ENCODE measurements around the gene TMPO. TPM values are rescaled to one million over a fixed set of nuclear protein-coding genes. Genes with fewer than 3 reads are reported as not detected.

Gene TMPO
- total and polyA plus RNA-seq, 2 of the 4 experiments (the other 2 are of a cell fraction) = 30.0 to 62.0 TPM

- H2BK15ac ChIP-seq (ENCODE audit: low read depth, low read length) = peak overlapping the region; percentile 100
- peak overlapping the region; percentile 64 for H3K18ac ChIP-seq (ENCODE audit: low read depth, low read length)
- H3K4me1 ChIP-seq (ENCODE audit: control insufficient read depth, insufficient read depth, low read length) = no peaks in the 10 kb centered on the region
- peak; percentile 90 for DNase-seq
- H2AK5ac ChIP-seq (ENCODE audit: low read depth, low read length) = no peak overlapping the region
- POLR2A ChIA-PET (ENCODE audit: unreplicated experiment) = no interaction called here
- WGBS, 2 experiments (ENCODE audit: extremely low coverage in 2 of 2, insufficient read length in 1 of 2) = 0% methylated on average over 3 of the region's 14 CpGs; no CpG with 5 or more reads in 1 of the 2 experiments
- no peak overlapping the region for H3K4me3 ChIP-seq (ENCODE audit: insufficient read depth, low read depth, low read length)
- H2AK9ac ChIP-seq (replicated peaks; ENCODE audit: low read depth, low read length, poor library complexity) = no peak overlapping the region
- peak overlapping the region; percentile 87 for H3K27ac ChIP-seq (ENCODE audit: insufficient read depth, low read length)
- peak; percentile 100 for ATAC-seq (ENCODE audit: low read depth)
- H3K9ac ChIP-seq (ENCODE audit: low read depth, low read length) = peak overlapping the region; percentile 79
- no peaks in the 10 kb centered on the region for H3K9me3 ChIP-seq (ENCODE audit: control insufficient read depth, insufficient read depth, low read length)
- peak overlapping the region; percentile 97 for H4K91ac ChIP-seq (ENCODE audit: insufficient read depth, low read depth, low read length)
- H4K5ac ChIP-seq (ENCODE audit: low read depth, low read length) = peak overlapping the region; percentile 97
- in situ Hi-C loops (cut with MboI; ENCODE audit: low sequenced_read_pairs) = no loop called here
- peak overlapping the region; percentile 16; the same call in 1 of the 2 replicates for H3K4me2 ChIP-seq (ENCODE audit: low read depth, low read length)
- H4K8ac ChIP-seq (ENCODE audit: low read depth in 2 of 2, low read length in 2 of 2) = peak overlapping the region; percentile 96 to 98
- H3K56ac ChIP-seq (ENCODE audit: extremely low read depth, insufficient read depth, low read length) = peak overlapping the region; percentile 73; the same call in 1 of the 2 replicates
- peak overlapping the region; percentile 71 for H2BK5ac ChIP-seq (ENCODE audit: low read depth, low read length, poor library complexity, severe bottlenecking)
- dilution Hi-C loops (cut with HindIII; ENCODE audit: low sequenced_read_pairs, unreplicated experiment) = no loop called here
- peak overlapping the region; percentile 94 for H3K14ac ChIP-seq (replicated peaks; ENCODE audit: low read depth, low read length)
- H3K79me1 ChIP-seq (ENCODE audit: low read depth in 1 of 2, low read length in 2 of 2) = no peaks in the 10 kb centered on the region
- H3K4ac ChIP-seq (ENCODE audit: low read depth, low read length) = peak overlapping the region; percentile 93
- peak overlapping the region; percentile 75 for H2AFZ ChIP-seq (replicated peaks; ENCODE audit: low read length, poor library complexity)
- H2BK20ac ChIP-seq (ENCODE audit: low read depth, low read length) = peak overlapping the region; percentile 86
- no peaks in the 10 kb centered on the region for H4K20me1 ChIP-seq (ENCODE audit: insufficient read depth, low read length)
- H3K9me1 ChIP-seq (ENCODE audit: insufficient read depth, low read length) = no peaks in the 10 kb centered on the region
- CTCF ChIA-PET = interaction anchor here (0.6 to 1.7 kb wide), 13 partner anchors 10 to 75 kb away, joined by 3 to 9 read pairs (median 3); no protein-coding TSS in a partner anchor
- intact Hi-C loops (cut with micrococcal nuclease) = loop anchor here (1.0 to 2.0 kb wide), 5 partner anchors 13 to 508 kb away; no protein-coding TSS in a partner anchor
- no peaks in the 10 kb centered on the region for H3K36me3 ChIP-seq (ENCODE audit: control insufficient read depth, insufficient read depth, low read length)
- peak overlapping the region; percentile 86 for H2BK120ac ChIP-seq (ENCODE audit: low read depth, low read length)
- BruUV-seq (replicated peaks) = no TSS peak
- H3K23ac ChIP-seq (ENCODE audit: low read depth, low read length) = peak overlapping the region; percentile 71; the same call in 1 of the 2 replicates
- no peaks in the 10 kb centered on the region for H3K27me3 ChIP-seq (ENCODE audit: control insufficient read depth, insufficient read depth, low read length)
- no peak for TF ChIP-seq FOS (IDR thresholded peaks at IDR 0.05; ENCODE audit: low read depth, low read length)
- no peak for TF ChIP-seq CEBPB (IDR thresholded peaks at IDR 0.05; ENCODE audit: low read depth, low read length)
- peak; percentile 84 for TF ChIP-seq SMC3 (IDR thresholded peaks at IDR 0.05; ENCODE audit: low read depth, low read length)
- no peak for TF ChIP-seq RFX5 (IDR thresholded peaks at IDR 0.05; ENCODE audit: low read depth, low read length)
- TF ChIP-seq CHD1 (IDR thresholded peaks at IDR 0.05; ENCODE audit: low read depth, low read length) = no peak
- TF ChIP-seq MAFK (IDR thresholded peaks at IDR 0.05; ENCODE audit: low read depth, low read length) = no peak
- no peak for TF ChIP-seq ELK1 (IDR thresholded peaks at IDR 0.05; ENCODE audit: borderline replicate concordance, low read depth, low read length)
- TF ChIP-seq NFE2L2 (IDR thresholded peaks at IDR 0.05; ENCODE audit: low read depth, low read length) = no peak
- TF ChIP-seq MAZ (IDR thresholded peaks at IDR 0.05; ENCODE audit: borderline replicate concordance, low read depth, low read length) = peak; percentile 27; the same call in 1 of the 2 replicates
- TF ChIP-seq USF2 (IDR thresholded peaks at IDR 0.05; ENCODE audit: low read depth, low read length) = no peak
- peak; percentile 68 for TF ChIP-seq RAD21 (IDR thresholded peaks at IDR 0.05; ENCODE audit: low read length)
- no peak for TF ChIP-seq RCOR1 (IDR thresholded peaks at IDR 0.05; ENCODE audit: insufficient replicate concordance, low read length)
- peak; percentile 41; the same call in 1 of the 2 replicates for TF ChIP-seq BHLHE40 (IDR thresholded peaks at IDR 0.05; ENCODE audit: low read depth, low read length)
- no peak for TF ChIP-seq MXI1 (IDR thresholded peaks at IDR 0.05; ENCODE audit: borderline replicate concordance, low read depth, low read length)
- TF ChIP-seq POLR2A (IDR thresholded peaks at IDR 0.05; ENCODE audit: low read depth, low read length) = no peak
Observed at GRCh38 chr12:98490501-98491453, 24.6 kb upstream of the TMPO start.
